ENCODE results near the gene FAM162A.
"Not testable (repeated sequence)": the region's sequence is repeated elsewhere in the genome, so short reads cannot be mapped to it uniquely, and the experiment has no call there.

FAM162A gene

GRCh38 chr3:122421836-122422235 lies 37.9 kb downstream of the FAM162A start:
- DNase-seq = no peak

GRCh38 chr3:122427857-122428471 lies 44.0 kb downstream of the FAM162A start:
- no peak for DNase-seq

DNA sequence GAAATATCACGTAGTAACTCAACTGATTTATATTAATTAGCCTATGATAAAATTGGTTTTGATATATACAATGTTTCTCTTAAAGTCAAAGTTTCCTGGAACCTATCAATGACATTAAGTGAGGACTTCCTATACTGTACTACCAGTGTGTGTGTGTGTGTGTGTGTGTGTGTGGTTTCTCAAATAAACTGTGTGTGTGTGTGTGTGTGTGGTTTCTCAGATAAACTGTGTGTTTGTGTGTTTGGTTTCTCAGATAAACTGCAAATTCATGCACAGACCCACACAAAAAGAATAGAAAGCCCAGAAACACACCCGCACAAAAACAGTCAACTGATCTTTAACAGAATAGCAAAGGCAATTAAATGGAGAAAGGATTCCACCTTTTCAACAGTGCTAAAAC lies 46.4 kb downstream of the FAM162A start:
- no peak for DNase-seq

DNA sequence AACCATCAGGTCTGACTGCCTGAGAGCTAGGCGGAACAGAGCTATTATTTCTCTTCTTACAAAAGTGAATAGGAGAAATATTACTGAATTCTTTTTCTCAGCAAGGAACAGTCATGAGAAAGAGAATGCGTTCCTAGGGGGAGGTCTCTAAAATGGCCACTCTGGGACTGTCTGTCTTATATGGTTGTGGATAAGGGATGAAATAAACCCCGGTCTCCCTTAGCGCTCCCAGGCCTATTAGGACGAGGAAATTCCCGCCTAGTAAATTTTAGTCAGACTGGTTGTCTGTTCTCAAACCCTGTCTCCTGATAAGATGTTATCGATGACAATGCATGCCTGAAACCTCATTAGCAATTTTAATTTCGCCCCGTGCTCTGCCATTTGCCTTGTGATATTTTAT lies 52.0 kb downstream of the FAM162A start:
- DNase-seq = no peak

GRCh38 chr3:122443090-122443489 lies 59.1 kb downstream of the FAM162A start:
- no peak for DNase-seq

DNA sequence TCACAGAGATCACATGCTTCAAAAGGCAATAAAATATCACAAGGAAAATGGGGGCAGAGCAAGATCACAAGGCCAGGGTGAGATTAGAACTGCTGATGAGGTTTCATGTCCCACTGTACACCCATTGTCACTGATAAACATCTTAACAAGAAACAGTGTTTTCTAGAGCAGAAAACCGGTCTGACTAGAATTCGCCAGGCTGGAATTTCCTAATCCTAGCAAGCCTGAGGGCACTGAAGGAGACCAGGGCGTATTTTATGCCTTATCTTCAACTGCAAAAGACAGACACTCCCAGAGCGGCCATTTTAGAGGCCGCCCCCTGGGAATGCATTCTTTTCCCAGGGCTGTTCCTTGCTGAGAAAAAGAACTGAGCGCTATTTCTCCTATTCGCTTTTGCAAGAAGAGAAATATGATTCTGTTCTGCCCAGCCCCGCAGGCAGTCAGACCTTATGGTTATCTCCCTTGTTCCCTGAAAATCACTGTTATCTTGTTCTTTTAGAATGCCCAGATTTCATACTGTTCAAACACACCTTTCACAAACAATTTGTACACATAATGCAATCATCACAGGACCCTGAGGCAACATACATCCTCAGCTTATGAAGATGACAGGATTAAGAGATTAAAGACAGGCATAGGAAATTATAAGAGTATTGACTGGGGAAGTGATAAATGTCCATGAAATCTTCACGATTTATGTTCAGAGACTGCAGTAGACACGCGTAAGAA lies 59.9 kb downstream of the FAM162A start:
- not testable (repeated sequence) for DNase-seq

- not testable (repeated sequence) for DNase-seq
Measured at GRCh38 chr3:122444491-122444887, 60.5 kb downstream of the FAM162A start.

DNA sequence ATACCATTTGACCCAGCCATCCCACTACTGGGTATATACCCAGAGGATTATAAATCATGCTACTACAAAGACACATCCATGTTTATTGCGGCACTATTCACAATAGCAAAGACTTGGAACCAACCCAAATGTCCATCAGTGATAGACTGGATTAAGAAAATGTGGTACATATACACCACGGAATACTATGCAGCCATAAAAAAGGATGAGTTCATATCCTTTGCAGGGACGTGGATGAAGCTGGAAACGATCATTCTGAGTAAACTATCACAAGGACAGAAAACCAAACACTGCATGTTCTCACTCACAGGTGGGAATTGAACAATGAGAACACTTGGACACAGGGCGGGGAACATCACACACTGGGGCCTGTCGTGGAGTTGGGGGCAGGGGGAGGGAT lies 64.2 kb downstream of the FAM162A start:
- DNase-seq = not testable (repeated sequence)

DNA sequence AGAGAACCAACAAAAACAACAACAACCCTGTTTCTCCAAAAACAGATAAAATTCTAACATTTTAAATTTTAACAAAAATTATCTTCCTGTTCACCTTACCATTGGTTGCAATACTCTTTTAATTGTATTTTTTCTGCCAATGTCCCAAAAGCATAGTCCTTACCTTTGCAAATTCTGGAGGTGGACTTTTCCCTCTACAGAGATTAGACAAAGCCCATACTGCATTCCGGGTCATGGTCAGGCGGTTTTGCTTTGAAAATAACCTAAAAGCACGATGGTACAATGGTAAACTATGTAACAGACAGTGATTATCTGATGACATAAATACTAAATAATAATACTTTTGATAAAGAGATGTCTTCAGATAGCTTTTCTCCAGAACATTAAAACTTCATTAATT lies 67.4 kb downstream of the FAM162A start:
- DNase-seq = no peak

DNA sequence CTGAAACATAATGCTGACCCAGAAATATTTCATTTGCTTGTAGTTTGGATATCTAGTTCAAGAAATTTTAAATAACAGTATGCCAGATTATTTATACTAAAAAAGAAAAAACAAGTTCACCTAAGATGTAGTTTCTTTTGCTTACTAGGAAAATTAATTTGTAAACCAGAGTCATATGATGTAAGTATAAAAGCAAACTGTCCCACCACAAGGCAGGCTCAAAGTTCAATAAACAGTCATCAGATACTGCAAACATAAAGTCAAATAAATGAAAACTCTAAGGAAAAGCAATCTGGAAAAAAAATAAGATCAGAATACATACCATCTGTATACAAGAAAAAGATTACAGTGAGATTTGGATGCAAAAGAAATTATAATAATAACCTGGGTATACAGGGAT lies 72.1 kb downstream of the FAM162A start:
- no peak for DNase-seq

DNA sequence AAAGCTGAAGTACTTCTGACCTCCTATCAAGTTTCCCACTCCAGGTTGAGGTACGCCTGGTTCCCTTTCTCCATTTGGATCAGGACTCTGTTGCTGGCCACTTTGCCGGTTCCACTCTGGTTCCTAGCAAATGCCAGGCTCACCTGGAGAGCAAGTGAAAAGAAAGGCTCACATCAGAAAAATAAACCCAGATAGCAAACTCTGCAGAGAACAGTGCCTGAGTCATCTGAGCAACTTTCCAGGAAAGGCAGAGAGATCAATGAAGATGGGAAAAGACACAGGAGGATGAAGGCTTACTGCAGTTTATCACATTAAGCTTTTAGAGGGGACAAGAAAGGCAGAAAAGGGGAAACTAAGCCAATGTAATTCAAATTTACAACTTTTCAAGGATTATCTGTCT lies 73.7 kb downstream of the FAM162A start:
- no peak for DNase-seq

DNA sequence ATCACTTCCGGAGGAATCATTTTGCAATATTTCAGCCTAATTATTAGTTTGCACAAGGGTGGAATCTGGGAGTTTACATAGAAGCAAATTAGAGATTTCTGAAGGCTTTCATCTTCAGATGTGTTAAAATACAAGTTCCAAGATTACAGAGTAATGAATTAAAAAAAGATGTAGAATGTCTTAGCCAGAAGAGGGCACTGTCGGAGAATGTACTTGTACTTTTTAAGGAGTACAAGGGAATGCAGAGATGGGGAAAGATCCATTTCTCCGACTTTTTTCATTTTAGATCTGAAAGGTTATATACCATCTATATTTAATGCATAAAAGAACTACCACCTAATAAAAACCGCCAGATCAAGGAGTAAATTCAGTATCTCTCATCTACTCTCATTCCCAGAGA lies 75.0 kb downstream of the FAM162A start:
- no peak for DNase-seq

GRCh38 chr3:122461806-122462205 lies 77.8 kb downstream of the FAM162A start:
- no peak for DNase-seq
